ENCODE results near the gene BCAT1. TPM values are rescaled to one million over a fixed set of nuclear protein-coding genes. Genes with fewer than 3 reads are reported as not detected.

The BCAT1 gene
- total RNA-seq, 1 experiment from 2014 or later, result 0.74 TPM

- no peak overlapping the region for H3K27ac ChIP-seq (ENCODE audit: low read depth, low read length)
- no TSS peak for BruUV-seq (replicated peaks)
- TF ChIP-seq EGR1 (IDR thresholded peaks at IDR 0.05; ENCODE audit: low read depth) (no peak), SP1 (IDR thresholded peaks at IDR 0.05; ENCODE audit: low read depth) (no peak), ELF1 (IDR thresholded peaks at IDR 0.05; ENCODE audit: borderline replicate concordance, low read depth) (no peak), SIN3A (IDR thresholded peaks at IDR 0.05; ENCODE audit: low read depth) (no peak)
- no peaks in the 10 kb centered on the region for H3K79me2 ChIP-seq (ENCODE audit: insufficient read depth, low read length)
- H3K4me3 ChIP-seq (replicated peaks in 1 of 2; ENCODE audit: low read depth in 1 of 2, low read length in 2 of 2), result no peak overlapping the region
- H3K9me2 ChIP-seq (ENCODE audit: insufficient read depth), result no peaks in the 10 kb centered on the region
- no peak overlapping the region for H3K9ac ChIP-seq (ENCODE audit: low read length)
- no peak for ATAC-seq
- no peaks in the 10 kb centered on the region for H3K4me1 ChIP-seq (ENCODE audit: control insufficient read depth in 1 of 2, insufficient read depth in 2 of 2, low read length in 2 of 2)
- H3K9me3 ChIP-seq (ENCODE audit: control insufficient read depth in 1 of 2, insufficient read depth in 1 of 2, low read depth in 1 of 2, low read length in 2 of 2), result no peaks in the 10 kb centered on the region
- CTCF ChIA-PET, result no interaction called here
- POLR2A ChIA-PET, result no interaction called here
- no peak overlapping the region for H3K4me2 ChIP-seq (ENCODE audit: low read length)
- H2AFZ ChIP-seq (ENCODE audit: low read depth, low read length, poor library complexity, severe bottlenecking), result no peak overlapping the region
- intact Hi-C loops (cut with micrococcal nuclease), result no loop called here
- H3K36me3 ChIP-seq (ENCODE audit: control insufficient read depth in 1 of 2, insufficient read depth in 2 of 2, low read length in 2 of 2), result no peaks in the 10 kb centered on the region
- DNase-seq (ENCODE audit: low read depth, low spot score), result no peak
- RAD21 ChIA-PET (ENCODE audit: low non-redundant PET in 1 of 2, low total read pairs in 2 of 2, uncharacterized antibody in 2 of 2, unreplicated experiment in 2 of 2), result no interaction called here
- no peaks in the 10 kb centered on the region for H3K27me3 ChIP-seq (ENCODE audit: insufficient read depth, low read length)
- H4K20me1 ChIP-seq (ENCODE audit: insufficient read depth), result no peaks in the 10 kb centered on the region
Observed at GRCh38 chr12:24840046-24840800, 108.7 kb downstream of the BCAT1 start.

GRCh38 chr12:24839268-24839791, 109.6 kb downstream of the BCAT1 start:
- BruUV-seq (replicated peaks), result no TSS peak
- Histone ChIP-seq H3K36me3 (ENCODE audit: control insufficient read depth in 1 of 2, insufficient read depth in 2 of 2, low read length in 2 of 2) (no peaks in the 10 kb centered on the region), H3K27ac (ENCODE audit: low read depth, low read length) (no peak overlapping the region), H2AFZ (ENCODE audit: low read depth, low read length, poor library complexity, severe bottlenecking) (no peak overlapping the region), H3K27me3 (ENCODE audit: insufficient read depth, low read length) (no peaks in the 10 kb centered on the region), H3K79me2 (ENCODE audit: insufficient read depth, low read length) (no peaks in the 10 kb centered on the region), H3K4me1 (ENCODE audit: control insufficient read depth in 1 of 2, insufficient read depth in 2 of 2, low read length in 2 of 2) (no peaks in the 10 kb centered on the region), H3K9ac (ENCODE audit: low read length) (no peak overlapping the region), H3K9me3 (ENCODE audit: control insufficient read depth in 1 of 2, insufficient read depth in 1 of 2, low read depth in 1 of 2, low read length in 2 of 2) (no peaks in the 10 kb centered on the region), H4K20me1 (ENCODE audit: insufficient read depth) (no peaks in the 10 kb centered on the region), H3K9me2 (ENCODE audit: insufficient read depth) (no peaks in the 10 kb centered on the region), H3K4me3 (replicated peaks in 1 of 2; ENCODE audit: low read depth in 1 of 2, low read length in 2 of 2) (no peak overlapping the region), H3K4me2 (ENCODE audit: low read length) (no peak overlapping the region)
- ATAC-seq, result no peak
- TF ChIP-seq ATF3 (IDR thresholded peaks at IDR 0.05) (no peak), SIN3A (IDR thresholded peaks at IDR 0.05; ENCODE audit: low read depth) (no peak), RAD21 (IDR thresholded peaks at IDR 0.05; ENCODE audit: low read depth) (no peak), SRF (IDR thresholded peaks at IDR 0.05; ENCODE audit: low read depth) (no peak), EZH2 (IDR thresholded peaks at IDR 0.05) (no peak), YY1 (IDR thresholded peaks at IDR 0.05; ENCODE audit: extremely low read depth, insufficient replicate concordance, low read depth, low read length) (no peak), CTCF (IDR thresholded peaks at IDR 0.05 in 2 of 3, conservative IDR thresholded peaks at IDR 0.05 in 1 of 3; ENCODE audit: borderline replicate concordance in 1 of 3, insufficient read depth in 1 of 3, low read depth in 2 of 3, low read length in 2 of 3) (no peak)
- intact Hi-C loops (cut with micrococcal nuclease), result no loop called here
- RAD21 ChIA-PET (ENCODE audit: low non-redundant PET in 1 of 2, low total read pairs in 2 of 2, uncharacterized antibody in 2 of 2, unreplicated experiment in 2 of 2), result no interaction called here
- no peak for DNase-seq (ENCODE audit: low read depth, low spot score)
- POLR2A ChIA-PET, result no interaction called here
- CTCF ChIA-PET, result no interaction called here

All from HCT116 (cell line).